ENCODE results near the gene MARK3.
A peak's percentile ranks its signal among the peaks of the same experiment; 100 is the strongest.

MARK3 gene

GRCh38 chr14:103367995-103368394 is 17.2 kb upstream of the MARK3 start:
- DNase-seq = no peak

DNA sequence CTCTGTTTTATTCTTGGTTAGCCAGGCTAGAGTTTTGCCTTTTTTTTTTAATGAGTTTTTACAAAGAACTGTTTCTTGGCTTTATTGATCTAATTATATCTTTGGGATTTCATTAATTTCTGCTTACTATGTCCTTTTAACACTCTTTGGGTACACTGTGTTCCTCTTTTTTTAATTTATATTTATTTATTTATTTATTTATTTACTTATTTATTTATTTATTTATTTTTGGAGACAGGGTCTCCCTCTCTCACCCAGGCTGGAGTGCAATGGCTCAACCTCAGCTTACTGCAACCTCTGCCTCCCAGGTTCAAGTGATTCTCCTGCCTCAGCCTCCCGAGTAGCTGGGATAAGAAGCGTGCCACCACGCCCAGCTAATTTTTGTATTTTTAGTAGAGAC is 15.1 kb upstream of the MARK3 start:
- DNase-seq = no peak

DNA sequence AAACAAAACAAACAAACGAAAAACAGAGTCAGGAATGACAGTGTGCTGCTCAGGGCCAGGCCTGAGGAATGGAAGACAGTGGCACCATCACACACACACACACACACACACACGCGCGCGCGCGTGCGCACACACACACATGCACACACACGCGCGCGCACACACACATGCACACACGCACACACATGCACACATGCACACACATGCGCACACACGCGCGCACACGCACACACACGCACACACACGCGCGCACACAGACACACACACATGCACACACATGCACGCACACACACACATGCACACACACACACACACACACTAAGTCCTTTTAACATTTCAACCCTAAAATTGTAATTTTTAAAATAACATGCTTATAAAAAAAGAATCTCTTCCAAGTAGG is 13.2 kb upstream of the MARK3 start:
- no peak for DNase-seq

DNA sequence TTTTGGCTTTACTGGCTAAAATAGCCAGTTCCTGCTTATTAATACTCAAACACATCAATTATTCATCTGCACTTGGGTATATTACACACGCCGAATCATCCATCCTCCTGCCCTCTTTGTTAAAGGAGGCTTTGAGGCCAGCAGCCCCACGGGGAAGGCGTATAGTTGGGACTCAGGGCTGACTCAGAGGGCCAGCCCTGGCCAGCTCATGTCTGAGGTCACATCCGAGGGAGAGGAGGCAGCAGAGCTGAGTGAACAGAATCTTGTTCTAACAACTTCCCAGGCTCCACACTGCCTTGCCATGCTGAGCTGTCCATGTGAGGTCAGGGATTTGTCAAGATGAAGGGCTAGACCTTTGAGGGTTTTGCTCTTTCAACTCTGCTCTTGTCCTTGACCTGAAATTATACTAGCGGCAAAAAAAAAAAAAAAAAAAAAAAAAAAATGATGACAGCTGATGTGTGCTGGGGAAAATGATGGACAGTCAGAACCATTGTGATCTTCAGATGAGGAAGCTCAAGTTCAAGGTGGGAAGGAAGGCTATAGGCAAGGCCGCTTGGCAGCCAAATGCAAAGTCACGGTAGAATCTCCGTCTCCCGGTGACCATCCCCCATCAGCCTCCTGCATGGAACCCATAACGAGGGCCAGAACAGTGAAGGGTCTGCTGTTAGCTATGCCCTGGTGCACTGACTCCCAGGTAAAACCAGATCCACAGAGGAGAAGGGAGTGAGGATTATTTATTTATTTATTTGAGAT is 12.5 kb upstream of the MARK3 start:
- peak; percentile 18 for DNase-seq

GRCh38 chr14:103374121-103374520 is 11.1 kb upstream of the MARK3 start:
- DNase-seq = no peak

DNA sequence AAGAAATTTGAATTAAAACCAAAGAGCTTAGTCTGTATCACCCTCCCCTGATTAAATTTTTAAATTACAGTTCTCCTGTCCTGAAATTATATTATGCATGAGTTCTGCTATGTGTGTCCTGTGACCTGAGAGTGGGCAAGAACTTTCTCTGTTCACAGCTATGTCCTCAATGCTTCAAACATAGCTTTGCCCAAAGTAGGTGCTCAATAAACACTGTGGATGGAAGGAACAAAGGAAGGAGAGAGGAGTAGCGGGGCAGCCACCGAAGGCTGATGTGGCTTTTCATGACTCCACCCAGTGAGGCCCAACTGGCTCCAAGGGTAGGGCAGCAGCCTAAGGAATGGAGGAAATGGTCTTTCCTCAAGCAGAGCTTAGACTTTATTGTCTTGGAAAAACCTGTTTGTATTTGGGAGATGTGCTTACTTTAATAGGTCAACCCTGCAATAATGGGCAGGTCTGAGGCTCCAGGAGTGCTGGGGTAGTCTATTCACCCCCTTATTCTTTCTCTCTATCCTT is 7.6 kb upstream of the MARK3 start:
- no peak for DNase-seq

GRCh38 chr14:103378038-103378854 is 7.0 kb upstream of the MARK3 start:
- DNase-seq = no peak

GRCh38 chr14:103380719-103381377 is 4.4 kb upstream of the MARK3 start:
- no peak for DNase-seq

DNA sequence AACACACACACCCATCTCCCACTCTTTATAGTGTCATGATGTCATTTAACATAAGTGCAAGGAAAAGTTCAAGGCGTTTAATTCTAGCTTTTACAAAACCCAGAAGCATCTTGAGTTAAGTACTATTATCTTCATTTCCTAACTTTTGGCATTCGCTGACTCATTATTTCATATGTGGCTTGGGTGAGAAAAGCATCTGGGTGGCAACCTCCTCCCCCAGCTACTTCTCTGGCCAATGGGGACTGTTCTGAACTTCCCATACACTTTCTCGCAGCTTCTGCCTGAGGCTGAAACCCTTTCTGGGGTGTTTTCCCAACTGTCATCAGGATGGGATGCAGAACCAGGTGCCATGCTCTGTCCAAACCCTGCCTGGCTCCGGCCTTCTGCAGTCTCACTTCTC is 2.8 kb upstream of the MARK3 start:
- DNase-seq = no peak

DNA sequence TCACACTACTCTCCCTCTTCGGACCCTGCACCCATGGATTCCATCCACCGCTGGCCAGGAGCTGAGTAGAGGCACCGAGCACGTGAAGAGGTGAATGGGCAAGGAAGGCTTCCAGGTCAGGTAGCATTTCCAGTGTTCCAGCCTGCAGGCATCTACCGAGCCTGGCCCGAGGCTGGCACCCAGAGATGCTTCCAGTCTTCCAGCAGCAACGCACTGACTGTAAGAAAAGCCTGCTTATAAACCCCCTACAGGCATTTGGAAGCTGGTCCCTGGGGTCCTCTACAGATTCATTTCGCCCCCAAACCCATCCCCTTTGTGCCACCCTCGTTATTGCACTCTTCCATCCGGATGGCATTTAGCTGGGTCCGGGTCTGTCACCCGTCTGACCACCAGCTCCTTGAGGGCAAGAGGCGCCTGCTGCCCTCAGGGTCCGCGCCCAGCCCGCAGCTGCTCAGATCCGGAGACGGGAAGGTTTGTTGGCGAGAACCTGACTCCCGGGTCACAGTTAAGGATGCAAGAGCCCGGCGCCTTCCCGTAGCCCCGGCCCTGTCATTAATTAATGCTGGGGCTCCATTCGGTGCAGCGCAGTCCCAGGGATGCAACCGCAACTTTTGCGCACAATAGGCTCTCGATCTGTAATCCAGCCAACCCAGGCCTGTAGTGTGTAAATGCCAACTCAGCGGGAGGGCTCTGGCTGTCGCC is 614 bp upstream of the MARK3 start:
- no peak for DNase-seq

GRCh38 chr14:103385929-103386712 is 906 bp downstream of the MARK3 start:
- DNase-seq = peak; percentile 32

GRCh38 chr14:103386713-103387329 is 1.6 kb downstream of the MARK3 start:
- no peak for DNase-seq

- DNase-seq = no peak
These were observed 3.4 kb downstream of the MARK3 start for GRCh38 chr14:103388664-103389063.

GRCh38 chr14:103390605-103391004 is 5.4 kb downstream of the MARK3 start:
- no peak for DNase-seq

GRCh38 chr14:103391048-103391447 is 5.8 kb downstream of the MARK3 start:
- DNase-seq = peak; percentile 44

- DNase-seq = no peak
These were observed 6.9 kb downstream of the MARK3 start for GRCh38 chr14:103392106-103392505.

DNA sequence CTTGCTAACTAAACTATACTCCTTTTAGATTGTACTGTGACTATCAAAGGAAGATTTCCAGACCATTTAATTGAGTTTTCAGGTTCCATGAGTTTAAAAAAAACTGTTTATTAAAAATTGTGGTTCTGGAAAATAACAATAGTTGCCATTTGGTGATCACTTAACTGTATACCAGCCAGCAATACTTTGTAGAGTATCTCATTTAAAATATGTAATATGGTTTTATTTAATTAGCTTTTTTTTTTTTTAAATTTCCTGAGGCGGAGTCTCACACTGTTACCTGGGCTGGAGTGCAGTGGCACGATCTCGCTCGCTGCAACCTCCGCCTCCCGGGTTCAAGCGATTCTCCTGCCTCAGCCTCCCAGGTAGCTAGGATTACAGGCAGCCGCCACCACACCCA is 7.4 kb downstream of the MARK3 start:
- no peak for DNase-seq

DNA sequence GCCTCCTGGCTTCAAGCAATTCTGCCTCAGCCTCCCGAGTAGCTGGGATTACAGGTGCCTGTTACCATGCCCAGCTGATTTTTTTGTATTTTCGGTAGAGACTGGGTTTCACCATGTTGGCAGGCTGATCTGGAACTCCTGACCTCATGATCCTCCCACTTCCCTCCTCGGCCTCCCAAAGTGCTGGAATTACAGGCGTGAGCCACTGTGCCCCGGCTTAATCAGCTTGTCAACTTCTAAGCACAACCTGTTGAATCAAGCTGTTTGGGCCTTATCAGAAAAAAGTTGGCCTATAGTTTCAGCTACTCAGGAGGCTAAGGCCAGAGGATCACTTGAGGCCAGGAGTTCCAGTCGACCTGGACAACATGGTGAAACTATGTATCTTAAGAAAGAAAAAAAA is 7.9 kb downstream of the MARK3 start:
- no peak for DNase-seq

DNA sequence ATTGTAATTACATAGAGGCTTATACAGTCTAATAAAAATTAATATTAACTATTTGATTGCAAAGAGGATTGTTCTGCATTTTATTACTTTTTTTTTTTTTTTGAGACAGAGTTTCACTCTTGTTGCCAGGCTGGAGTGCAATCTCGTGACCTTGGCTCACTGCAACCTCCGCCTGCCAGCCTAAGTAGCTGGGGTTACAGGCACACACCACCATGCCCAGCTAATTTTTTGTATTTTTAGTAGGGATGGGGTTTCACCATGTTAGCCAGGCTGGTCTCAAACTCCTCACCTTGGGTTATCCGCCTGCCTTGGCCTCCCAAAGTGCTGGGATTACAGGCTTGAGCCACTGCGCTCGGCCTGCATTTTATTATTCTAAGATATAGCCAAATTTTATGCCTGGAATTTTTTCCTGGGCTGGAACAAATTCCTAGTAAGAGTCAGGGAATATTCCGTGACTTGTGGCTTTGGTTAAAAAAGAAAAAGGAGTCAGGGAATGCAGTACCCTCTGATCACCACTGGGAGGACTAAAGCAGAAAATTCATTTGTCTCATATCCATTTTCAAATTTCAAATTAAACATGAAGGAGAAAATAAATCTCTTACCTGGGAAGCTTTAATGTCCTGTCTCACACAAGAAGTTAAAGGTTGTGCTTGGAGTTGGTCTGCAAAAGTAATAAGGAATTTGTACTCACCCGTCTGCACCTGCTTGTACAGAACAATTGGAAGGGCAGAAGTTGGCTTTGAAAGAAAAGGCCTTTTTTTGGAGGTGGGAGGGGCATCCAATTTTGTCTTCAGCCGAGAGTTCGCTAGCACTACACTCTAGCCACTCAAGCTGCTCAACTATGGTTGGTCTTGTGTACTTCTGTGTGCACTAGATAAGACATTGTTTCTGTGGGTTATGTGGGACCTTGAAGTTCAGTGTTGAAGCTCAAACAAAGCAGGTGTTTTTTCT is 8.7 kb downstream of the MARK3 start:
- DNase-seq = no peak

- no peak for DNase-seq
These were observed 10.0 kb downstream of the MARK3 start for GRCh38 chr14:103395244-103395643.

Measured in stimulated activated CD4-positive, alpha-beta T cell treated with anti-CD3 and anti-CD28 coated beads, Interleukin-4, amount 100 ng/mL, for 24 hours (primary cell).